Nucleus accumbens (tissue), 56 donors: Measurements from ENCODE around the gene KDM4B.

Source experiments
- DNase-seq, 56 donors: peaks; one replicate each; lab custom pipeline; 2025; lab: John Stamatoyannopoulos, UW

The KDM4B gene

GRCh38 chr19:5064896-5065295, 96.0 kb downstream of the KDM4B start:
- DNase-seq: no peak

- DNase-seq: no peak
Observed at GRCh38 chr19:5065663-5066093, 96.8 kb downstream of the KDM4B start.

- DNase-seq: no peak
Observed at GRCh38 chr19:5066768-5067167, 97.9 kb downstream of the KDM4B start.

- DNase-seq: no peak
Observed at GRCh38 chr19:5067678-5068077, 98.8 kb downstream of the KDM4B start.

GRCh38 chr19:5068233-5069072, 99.5 kb downstream of the KDM4B start:
- DNase-seq: no peak

- no peak for DNase-seq
Observed at GRCh38 chr19:5070331-5070730, 101.4 kb downstream of the KDM4B start.

DNA sequence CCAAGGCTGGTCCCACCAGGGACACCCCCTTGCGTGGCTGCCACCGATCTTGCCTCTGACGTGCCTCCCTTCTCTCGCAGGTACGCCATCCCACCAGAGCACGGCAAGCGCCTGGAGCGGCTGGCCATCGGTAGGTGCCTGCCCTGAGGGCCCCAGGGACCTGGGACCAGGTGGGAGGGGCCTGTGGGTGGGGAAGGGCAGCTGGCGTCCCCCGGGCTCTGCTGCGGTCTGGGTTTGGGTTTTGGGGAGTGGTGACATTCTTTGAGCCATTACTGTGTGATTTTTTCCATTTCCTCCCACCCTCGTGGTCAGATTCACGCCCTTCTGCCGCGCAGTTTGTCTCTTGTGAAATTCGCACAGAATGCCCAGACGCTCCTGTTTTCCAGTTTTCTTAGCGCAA, 102.0 kb downstream of the KDM4B start:
- DNase-seq: no peak

DNA sequence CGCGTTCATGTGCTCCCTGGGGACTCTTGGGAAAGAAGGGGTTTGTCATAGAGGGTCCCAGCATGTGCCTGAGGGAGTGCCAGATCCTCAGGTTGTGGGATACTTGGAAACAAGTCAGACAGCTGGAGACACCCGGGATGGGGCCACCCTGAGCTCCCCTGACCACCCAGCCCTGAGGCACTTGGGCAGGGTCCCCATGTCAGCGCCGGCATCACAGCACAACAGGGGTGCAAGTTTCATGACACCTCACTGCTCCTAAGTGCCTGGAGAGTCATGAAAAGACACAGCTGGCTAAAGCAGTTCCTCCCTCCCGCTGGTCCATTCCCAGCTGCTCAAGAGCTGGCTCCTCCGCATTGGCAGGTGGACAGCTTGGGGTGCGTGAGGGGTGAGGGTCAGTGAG, 102.7 kb downstream of the KDM4B start:
- no peak for DNase-seq

DNA sequence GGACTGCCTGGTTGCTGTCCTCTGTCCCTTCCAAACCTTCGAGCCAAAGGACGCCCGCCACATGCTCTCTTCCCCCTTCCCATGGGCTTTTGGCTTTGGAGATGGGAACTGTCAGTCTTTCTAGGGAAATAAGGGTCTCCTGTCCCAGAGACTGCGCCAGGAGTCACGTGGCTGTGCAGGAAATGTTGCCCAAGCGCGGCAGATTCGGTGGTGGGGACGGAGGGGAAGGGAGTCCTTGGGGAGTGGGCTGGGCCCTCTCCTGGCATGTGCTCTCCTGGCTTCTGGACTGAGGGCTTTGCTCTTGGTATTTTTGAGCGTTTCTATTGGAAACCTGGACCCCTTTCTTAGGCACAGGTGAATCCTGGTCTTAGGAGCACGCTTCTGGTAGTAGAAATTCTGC, 103.2 kb downstream of the KDM4B start:
- DNase-seq: no peak

DNA sequence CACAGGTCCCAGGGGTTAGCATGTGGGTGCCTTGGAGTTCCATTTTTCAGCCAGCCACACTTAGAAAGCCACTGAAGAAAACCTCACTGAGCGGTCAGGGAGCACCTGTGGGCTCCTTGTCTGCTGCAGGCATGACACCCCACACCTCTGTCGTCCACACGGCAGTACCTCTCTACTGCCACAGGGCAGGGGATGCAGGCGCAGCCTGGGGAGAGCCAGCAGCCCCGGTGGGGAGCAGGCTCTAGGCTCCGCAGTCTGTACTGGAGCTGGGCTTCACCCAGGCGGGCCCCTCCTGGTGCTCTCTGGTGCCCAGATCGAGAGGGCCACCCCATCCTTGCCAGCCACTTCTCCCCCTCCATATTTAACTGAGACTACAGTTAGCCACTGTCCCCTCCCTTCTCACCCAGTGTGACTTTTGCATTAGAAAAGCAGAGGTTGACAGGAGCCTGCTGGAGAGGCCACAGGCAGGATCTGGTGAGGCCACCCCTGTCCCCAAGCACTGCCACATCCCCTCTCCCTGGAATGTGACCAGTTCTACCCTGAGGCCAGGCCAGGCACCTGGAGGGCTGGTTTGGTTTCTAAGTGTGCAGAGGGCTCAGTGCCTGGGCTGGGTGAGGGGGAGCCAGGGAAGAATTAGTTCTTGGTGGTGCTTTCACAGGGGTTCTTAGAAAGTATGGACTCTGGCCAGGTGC, 104.4 kb downstream of the KDM4B start:
- DNase-seq: no peak

- DNase-seq: no peak
Observed at GRCh38 chr19:5074407-5074806, 105.5 kb downstream of the KDM4B start.

DNA sequence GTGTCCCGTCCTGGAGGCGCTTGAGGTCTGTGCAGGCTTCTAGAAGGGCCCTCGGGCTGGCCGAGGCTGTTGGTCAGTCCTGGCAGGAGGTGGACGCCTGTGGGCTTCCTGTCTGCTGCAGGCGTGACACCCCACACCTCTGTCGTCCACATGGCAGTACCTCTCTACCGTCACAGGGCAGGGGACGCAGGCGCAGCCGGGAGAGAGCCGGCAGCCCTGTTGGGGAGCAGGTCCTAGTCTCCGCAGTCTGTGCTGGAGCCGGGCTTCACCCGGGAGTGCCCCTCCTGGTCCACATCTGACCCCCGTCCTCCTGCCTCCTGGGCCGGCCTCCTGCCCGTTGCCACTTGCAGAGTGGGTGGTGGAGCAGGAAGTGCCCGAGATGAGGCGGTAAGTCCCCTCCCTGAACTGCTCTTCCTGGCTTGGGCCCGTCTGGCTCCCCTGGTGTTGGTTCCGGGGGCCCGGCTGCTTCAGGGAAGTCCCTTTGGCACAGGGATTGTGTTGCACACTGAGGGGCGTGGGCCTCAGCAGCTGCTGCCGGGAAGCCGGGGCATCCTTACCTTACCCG, 106.0 kb downstream of the KDM4B start:
- DNase-seq: no peak

GRCh38 chr19:5075597-5075996, 106.7 kb downstream of the KDM4B start:
- no peak for DNase-seq

- DNase-seq: no peak
Observed at GRCh38 chr19:5076440-5077208, 107.7 kb downstream of the KDM4B start.

DNA sequence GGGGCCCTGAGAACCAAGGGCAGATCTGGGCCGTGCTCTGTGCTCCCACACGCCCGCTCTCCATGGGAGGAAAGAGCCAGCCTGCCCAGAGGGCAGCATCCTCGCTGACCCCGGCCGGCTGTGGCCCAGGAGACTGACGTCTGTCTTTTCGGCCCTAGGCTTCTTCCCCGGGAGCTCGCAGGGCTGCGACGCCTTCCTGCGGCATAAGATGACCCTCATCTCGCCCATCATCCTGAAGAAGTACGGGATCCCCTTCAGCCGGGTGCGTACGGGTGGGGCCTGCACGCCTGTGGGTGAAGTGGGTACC, 108.2 kb downstream of the KDM4B start:
- DNase-seq: no peak

- peak in 16 of 56 donors; percentile 8 to 62 (median 26) for DNase-seq
Observed at GRCh38 chr19:5078182-5078581, 109.3 kb downstream of the KDM4B start.

- DNase-seq: peak in 42 of 56 donors; percentile 9 to 77 (median 42)
Observed at GRCh38 chr19:5078666-5079065, 109.8 kb downstream of the KDM4B start.

- no peak for DNase-seq
Observed at GRCh38 chr19:5079071-5079774, 110.3 kb downstream of the KDM4B start.

DNA sequence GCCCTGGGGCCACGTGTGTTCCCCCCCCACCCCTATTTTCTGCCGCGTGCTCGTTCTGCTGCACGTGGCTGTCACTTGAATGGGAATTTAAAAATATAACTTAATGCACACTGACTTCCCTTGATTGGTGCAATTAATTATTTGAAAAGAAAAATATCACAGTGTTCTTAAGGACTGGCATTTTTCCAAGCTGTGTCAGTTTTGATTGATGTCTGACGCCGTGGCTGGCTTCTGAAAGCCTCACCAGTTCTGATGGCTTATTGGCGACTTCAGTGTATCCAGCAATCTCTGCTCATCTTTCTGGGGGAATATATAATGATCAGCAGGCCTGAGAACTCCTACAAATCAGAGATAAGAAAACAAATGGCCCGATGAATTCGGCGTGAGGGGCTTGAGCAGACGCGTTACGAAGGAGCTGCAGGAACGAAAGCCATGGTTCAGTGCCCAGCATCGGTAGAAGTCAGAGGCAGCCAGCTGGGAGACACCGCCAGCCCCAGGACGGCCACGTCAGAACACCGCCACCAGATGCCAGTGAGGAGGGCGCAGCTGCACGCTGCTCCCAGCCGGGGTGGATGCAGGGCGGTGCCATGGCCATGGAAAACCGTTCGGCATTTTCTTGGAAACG, 111.2 kb downstream of the KDM4B start:
- peak in 19 of 56 donors; percentile 4 to 64 (median 27) for DNase-seq

- no peak for DNase-seq
Observed at GRCh38 chr19:5080809-5081208, 111.9 kb downstream of the KDM4B start.
